ENCODE measurements around the gene CBX7.

DNA sequence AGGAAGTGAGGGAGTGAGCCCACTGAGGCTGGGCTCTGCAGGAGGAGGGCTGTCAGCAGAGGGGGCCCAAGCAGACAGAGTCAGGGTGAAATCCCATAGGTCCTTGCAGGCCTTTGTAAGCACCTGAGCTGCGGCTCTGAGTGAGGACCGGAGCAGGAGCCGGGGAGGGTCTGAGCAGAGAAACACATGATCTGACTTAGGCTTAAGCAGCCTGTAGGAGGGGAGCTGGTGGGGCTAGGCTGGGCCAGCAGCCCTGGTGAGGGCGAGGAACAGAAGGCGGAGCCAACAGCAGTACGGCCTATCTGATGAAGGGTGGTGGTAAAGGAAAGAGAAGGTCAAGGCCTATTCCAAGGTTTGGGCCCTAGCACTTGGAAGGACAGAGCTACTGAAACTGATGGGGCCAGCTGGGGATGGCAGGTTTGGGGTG, 26.9 kb upstream of the CBX7 start:
- TF ChIP-seq EZH2 (IDR thresholded peaks at IDR 0.05; ENCODE audit: borderline replicate concordance, low read depth, low read length, severe bottlenecking) (no peak), POLR2A (IDR thresholded peaks at IDR 0.05; ENCODE audit: low read depth, low read length) (no peak), JUN (IDR thresholded peaks at IDR 0.05; ENCODE audit: borderline replicate concordance, insufficient read depth, insufficient read length, low read depth) (no peak), POLR2AphosphoS5 (IDR thresholded peaks at IDR 0.05; ENCODE audit: insufficient read depth, low read depth, low read length) (no peak), MYC (IDR thresholded peaks at IDR 0.05; ENCODE audit: low read depth, low read length) (no peak), FOS (IDR thresholded peaks at IDR 0.05; ENCODE audit: borderline replicate concordance, insufficient read depth, low read length) (no peak), GATA2 (IDR thresholded peaks at IDR 0.05; ENCODE audit: insufficient read depth, insufficient read length, low read depth, low read length) (no peak)
- TF ChIP-seq, protein P1, sequence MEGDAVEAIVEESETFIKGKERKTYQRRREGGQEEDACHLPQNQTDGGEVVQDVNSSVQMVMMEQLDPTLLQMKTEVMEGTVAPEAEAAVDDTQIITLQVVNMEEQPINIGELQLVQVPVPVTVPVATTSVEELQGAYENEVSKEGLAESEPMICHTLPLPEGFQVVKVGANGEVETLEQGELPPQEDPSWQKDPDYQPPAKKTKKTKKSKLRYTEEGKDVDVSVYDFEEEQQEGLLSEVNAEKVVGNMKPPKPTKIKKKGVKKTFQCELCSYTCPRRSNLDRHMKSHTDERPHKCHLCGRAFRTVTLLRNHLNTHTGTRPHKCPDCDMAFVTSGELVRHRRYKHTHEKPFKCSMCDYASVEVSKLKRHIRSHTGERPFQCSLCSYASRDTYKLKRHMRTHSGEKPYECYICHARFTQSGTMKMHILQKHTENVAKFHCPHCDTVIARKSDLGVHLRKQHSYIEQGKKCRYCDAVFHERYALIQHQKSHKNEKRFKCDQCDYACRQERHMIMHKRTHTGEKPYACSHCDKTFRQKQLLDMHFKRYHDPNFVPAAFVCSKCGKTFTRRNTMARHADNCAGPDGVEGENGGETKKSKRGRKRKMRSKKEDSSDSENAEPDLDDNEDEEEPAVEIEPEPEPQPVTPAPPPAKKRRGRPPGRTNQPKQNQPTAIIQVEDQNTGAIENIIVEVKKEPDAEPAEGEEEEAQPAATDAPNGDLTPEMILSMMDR (IDR thresholded peaks at IDR 0.05; ENCODE audit: extremely low read depth in 1 of 2, insufficient read depth in 1 of 2, low read depth in 1 of 2, low read length in 2 of 2) = no peak
- TF ChIP-seq, protein P2, sequence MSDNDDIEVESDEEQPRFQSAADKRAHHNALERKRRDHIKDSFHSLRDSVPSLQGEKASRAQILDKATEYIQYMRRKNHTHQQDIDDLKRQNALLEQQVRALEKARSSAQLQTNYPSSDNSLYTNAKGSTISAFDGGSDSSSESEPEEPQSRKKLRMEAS (IDR thresholded peaks at IDR 0.05; ENCODE audit: insufficient read depth, insufficient read length) = no peak

Measured in endothelial cell of umbilical vein (primary cell).